KOPT-K1 (cell line): ENCODE results near the gene CPEB3.
"Not testable (repeated sequence)": the region's sequence is repeated elsewhere in the genome, so short reads cannot be mapped to it uniquely, and the experiment has no call there.

Experiments used
- H3K27ac ChIP-seq: fragments of 200-600 bp; sonication (generic); 2 replicates; pipeline ENCODE4 v1.5.1; 2016; ENCODE audit warnings: antibody characterized with exemption, mild to moderate bottlenecking, low read depth, low read length; ENCODE audit not compliant: poor library complexity, severe bottlenecking
- H3K36me3 ChIP-seq: fragments of 200-600 bp; sonication (generic); 2 replicates; pipeline ENCODE4 v1.5.1; 2017; ENCODE audit warnings: antibody characterized with exemption, mild to moderate bottlenecking, low read length, moderate library complexity; ENCODE audit not compliant: insufficient read depth
- H3K9me3 ChIP-seq: fragments of 200-600 bp; sonication (generic); 2 replicates; pipeline ENCODE4 v1.5.1; 2017; ENCODE audit warnings: antibody characterized with exemption, low read length, mild to moderate bottlenecking; ENCODE audit not compliant: insufficient read depth, poor library complexity, severe bottlenecking

CPEB3 gene

GRCh38 chr10:92240289-92241157 is 50.4 kb downstream of the CPEB3 start:
- no peaks in the 10 kb centered on the region for H3K9me3 ChIP-seq
- no peaks in the 10 kb centered on the region for H3K36me3 ChIP-seq
- peak overlapping the region; percentile 51 for H3K27ac ChIP-seq

GRCh38 chr10:92239600-92240288 is 51.1 kb downstream of the CPEB3 start:
- peak overlapping the region; percentile 51 for H3K27ac ChIP-seq
- H3K36me3 ChIP-seq: no peaks in the 10 kb centered on the region
- H3K9me3 ChIP-seq: no peaks in the 10 kb centered on the region

GRCh38 chr10:92239151-92239599 is 51.7 kb downstream of the CPEB3 start:
- no peak overlapping the region for H3K27ac ChIP-seq
- H3K36me3 ChIP-seq: no peaks in the 10 kb centered on the region
- H3K9me3 ChIP-seq: no peaks in the 10 kb centered on the region

GRCh38 chr10:92238586-92239098 is 52.2 kb downstream of the CPEB3 start:
- no peaks in the 10 kb centered on the region for H3K9me3 ChIP-seq
- H3K36me3 ChIP-seq: no peaks in the 10 kb centered on the region
- H3K27ac ChIP-seq: no peak overlapping the region

GRCh38 chr10:92238054-92238585 is 52.8 kb downstream of the CPEB3 start:
- no peak overlapping the region for H3K27ac ChIP-seq
- no peaks in the 10 kb centered on the region for H3K36me3 ChIP-seq
- H3K9me3 ChIP-seq: no peaks in the 10 kb centered on the region

GRCh38 chr10:92231196-92231595 is 59.7 kb downstream of the CPEB3 start:
- H3K9me3 ChIP-seq: no peaks in the 10 kb centered on the region
- no peak overlapping the region for H3K27ac ChIP-seq
- H3K36me3 ChIP-seq: no peaks in the 10 kb centered on the region

- Histone ChIP-seq H3K9me3 (no peaks in the 10 kb centered on the region), H3K36me3 (no peaks in the 10 kb centered on the region), H3K27ac (no peak overlapping the region)
These were observed 68.1 kb downstream of the CPEB3 start for GRCh38 chr10:92222603-92223262.

- Histone ChIP-seq H3K36me3 (no peaks in the 10 kb centered on the region), H3K27ac (no peak overlapping the region), H3K9me3 (no peaks in the 10 kb centered on the region)
These were observed 71.3 kb downstream of the CPEB3 start for GRCh38 chr10:92219559-92219958.

- no peak overlapping the region for H3K27ac ChIP-seq
- no peaks in the 10 kb centered on the region for H3K36me3 ChIP-seq
- H3K9me3 ChIP-seq: no peaks in the 10 kb centered on the region
These were observed 72.3 kb downstream of the CPEB3 start for GRCh38 chr10:92218569-92218968.

- H3K27ac ChIP-seq, H3K9me3 ChIP-seq, H3K36me3 ChIP-seq: not testable (repeated sequence)
These were observed 74.3 kb downstream of the CPEB3 start for GRCh38 chr10:92216608-92217007.

GRCh38 chr10:92215222-92215621 is 75.7 kb downstream of the CPEB3 start:
- H3K9me3 ChIP-seq, H3K27ac ChIP-seq, H3K36me3 ChIP-seq: not testable (repeated sequence)

GRCh38 chr10:92213049-92213448 is 77.8 kb downstream of the CPEB3 start:
- no peak overlapping the region for H3K27ac ChIP-seq
- no peaks in the 10 kb centered on the region for H3K9me3 ChIP-seq
- H3K36me3 ChIP-seq: no peaks in the 10 kb centered on the region

- Histone ChIP-seq H3K27ac (no peak overlapping the region), H3K36me3 (no peaks in the 10 kb centered on the region), H3K9me3 (no peaks in the 10 kb centered on the region)
These were observed 82.1 kb downstream of the CPEB3 start for GRCh38 chr10:92208736-92209135.

GRCh38 chr10:92208157-92208720 is 82.6 kb downstream of the CPEB3 start:
- no peaks in the 10 kb centered on the region for H3K9me3 ChIP-seq
- H3K27ac ChIP-seq: no peak overlapping the region
- H3K36me3 ChIP-seq: no peaks in the 10 kb centered on the region

GRCh38 chr10:92207061-92207460 is 83.8 kb downstream of the CPEB3 start:
- no peaks in the 10 kb centered on the region for H3K36me3 ChIP-seq
- no peak overlapping the region for H3K27ac ChIP-seq
- H3K9me3 ChIP-seq: no peaks in the 10 kb centered on the region
